HG03439 (cell line): ENCODE results near the gene JAZF1.

Experiments
- ATAC-seq: cut with Tn5 transposase; IDR thresholded peaks from one replicate; pipeline ENCODE4 v1.9.1; 2021; ENCODE audit warnings: mild to moderate bottlenecking, moderate library complexity; ENCODE audit not compliant: unreplicated experiment

JAZF1 gene

GRCh38 chr7:28112012-28112411 is 68.6 kb downstream of the JAZF1 start:
- no peak for ATAC-seq

GRCh38 chr7:28110427-28111012 is 70.1 kb downstream of the JAZF1 start:
- no peak for ATAC-seq

GRCh38 chr7:28108747-28109146 is 71.8 kb downstream of the JAZF1 start:
- no peak for ATAC-seq

- ATAC-seq, result no peak
Measured at GRCh38 chr7:28107960-28108359, 72.6 kb downstream of the JAZF1 start.

- ATAC-seq, result no peak
Measured at GRCh38 chr7:28106321-28106829, 74.2 kb downstream of the JAZF1 start.

- ATAC-seq, result no peak
Measured at GRCh38 chr7:28105234-28105633, 75.4 kb downstream of the JAZF1 start.

- no peak for ATAC-seq
Measured at GRCh38 chr7:28104811-28105210, 75.8 kb downstream of the JAZF1 start.

- ATAC-seq, result no peak
Measured at GRCh38 chr7:28104041-28104541, 76.5 kb downstream of the JAZF1 start.

- ATAC-seq, result no peak
Measured at GRCh38 chr7:28102797-28103196, 77.8 kb downstream of the JAZF1 start.

- ATAC-seq, result no peak
Measured at GRCh38 chr7:28096713-28097112, 83.9 kb downstream of the JAZF1 start.

- no peak for ATAC-seq
Measured at GRCh38 chr7:28095231-28095630, 85.4 kb downstream of the JAZF1 start.

- ATAC-seq, result no peak
Measured at GRCh38 chr7:28093623-28094232, 86.9 kb downstream of the JAZF1 start.

GRCh38 chr7:28091190-28091589 is 89.4 kb downstream of the JAZF1 start:
- no peak for ATAC-seq

GRCh38 chr7:28088901-28089714 is 91.5 kb downstream of the JAZF1 start:
- ATAC-seq, result no peak

- no peak for ATAC-seq
Measured at GRCh38 chr7:28088032-28088431, 92.6 kb downstream of the JAZF1 start.

GRCh38 chr7:28086198-28086597 is 94.4 kb downstream of the JAZF1 start:
- ATAC-seq, result no peak

- no peak for ATAC-seq
Measured at GRCh38 chr7:28083998-28084985, 96.3 kb downstream of the JAZF1 start.

GRCh38 chr7:28083164-28083997 is 97.2 kb downstream of the JAZF1 start:
- ATAC-seq, result no peak

GRCh38 chr7:28082071-28082470 is 98.5 kb downstream of the JAZF1 start:
- ATAC-seq, result no peak

- ATAC-seq, result no peak
Measured at GRCh38 chr7:28081016-28081415, 99.6 kb downstream of the JAZF1 start.
